ENCODE data around the gene ZSWIM9.

- TF ChIP-seq, protein P1, sequence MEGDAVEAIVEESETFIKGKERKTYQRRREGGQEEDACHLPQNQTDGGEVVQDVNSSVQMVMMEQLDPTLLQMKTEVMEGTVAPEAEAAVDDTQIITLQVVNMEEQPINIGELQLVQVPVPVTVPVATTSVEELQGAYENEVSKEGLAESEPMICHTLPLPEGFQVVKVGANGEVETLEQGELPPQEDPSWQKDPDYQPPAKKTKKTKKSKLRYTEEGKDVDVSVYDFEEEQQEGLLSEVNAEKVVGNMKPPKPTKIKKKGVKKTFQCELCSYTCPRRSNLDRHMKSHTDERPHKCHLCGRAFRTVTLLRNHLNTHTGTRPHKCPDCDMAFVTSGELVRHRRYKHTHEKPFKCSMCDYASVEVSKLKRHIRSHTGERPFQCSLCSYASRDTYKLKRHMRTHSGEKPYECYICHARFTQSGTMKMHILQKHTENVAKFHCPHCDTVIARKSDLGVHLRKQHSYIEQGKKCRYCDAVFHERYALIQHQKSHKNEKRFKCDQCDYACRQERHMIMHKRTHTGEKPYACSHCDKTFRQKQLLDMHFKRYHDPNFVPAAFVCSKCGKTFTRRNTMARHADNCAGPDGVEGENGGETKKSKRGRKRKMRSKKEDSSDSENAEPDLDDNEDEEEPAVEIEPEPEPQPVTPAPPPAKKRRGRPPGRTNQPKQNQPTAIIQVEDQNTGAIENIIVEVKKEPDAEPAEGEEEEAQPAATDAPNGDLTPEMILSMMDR (IDR thresholded peaks at IDR 0.05), result no peak
- TF ChIP-seq POLR2A (IDR thresholded peaks at IDR 0.05), result no peak
- no peak for TF ChIP-seq POLR2AphosphoS5 (IDR thresholded peaks at IDR 0.05)
- no peak for TF ChIP-seq EP300 (IDR thresholded peaks at IDR 0.05)
Observed at GRCh38 chr19:48147597-48148175, 22.8 kb upstream of the ZSWIM9 start.
